ENCODE measurements around the gene PLCB3. TPM values are rescaled to one million over a fixed set of nuclear protein-coding genes. Genes with fewer than 3 reads are reported as not detected.

PLCB3 gene
- total RNA-seq, 2 donors from 2014 or later, result 86.9 to 108 TPM

GRCh38 chr11:64263021-64263946 is 12.0 kb downstream of the PLCB3 start:
- DNase-seq, result no peak
- no peak overlapping the region for H3K4me3 ChIP-seq
- intact Hi-C loops (cut with DNase I), result no loop called here
- TF ChIP-seq CTCF (IDR thresholded peaks at IDR 0.05), result no peak
- H3K36me3 ChIP-seq, result peaks cover 31% of the 10 kb centered on the region
- H3K9me3 ChIP-seq, result no peaks in the 10 kb centered on the region
- no peak overlapping the region for H3K27ac ChIP-seq
- H3K27me3 ChIP-seq, result no peaks in the 10 kb centered on the region
- H3K9ac ChIP-seq (ENCODE audit: low read depth in 2 of 2, low read length in 2 of 2), result no peak overlapping the region
- H3K4me1 ChIP-seq, result peaks cover 9% of the 10 kb centered on the region

GRCh38 chr11:64263947-64264317 is 12.6 kb downstream of the PLCB3 start:
- Histone ChIP-seq H3K27me3 (no peaks in the 10 kb centered on the region), H3K4me1 (peaks cover 15% of the 10 kb centered on the region), H3K9me3 (no peaks in the 10 kb centered on the region), H3K27ac (no peak overlapping the region), H3K36me3 (peaks cover 27% of the 10 kb centered on the region), H3K9ac (ENCODE audit: low read depth in 2 of 2, low read length in 2 of 2) (no peak overlapping the region), H3K4me3 (no peak overlapping the region)
- intact Hi-C loops (cut with DNase I), result no loop called here
- no peak for DNase-seq
- no peak for TF ChIP-seq CTCF (IDR thresholded peaks at IDR 0.05)

GRCh38 chr11:64264371-64264852 is 13.1 kb downstream of the PLCB3 start:
- intact Hi-C loops (cut with DNase I), result no loop called here
- no peak overlapping the region for H3K9ac ChIP-seq (ENCODE audit: low read depth in 2 of 2, low read length in 2 of 2)
- H3K36me3 ChIP-seq, result peaks cover 22% of the 10 kb centered on the region
- H3K27ac ChIP-seq, result no peak overlapping the region
- no peaks in the 10 kb centered on the region for H3K27me3 ChIP-seq
- no peak overlapping the region for H3K4me3 ChIP-seq
- H3K9me3 ChIP-seq, result no peaks in the 10 kb centered on the region
- no peak for TF ChIP-seq CTCF (IDR thresholded peaks at IDR 0.05)
- peaks cover 16% of the 10 kb centered on the region for H3K4me1 ChIP-seq
- no peak for DNase-seq

GRCh38 chr11:64265176-64266160 is 14.1 kb downstream of the PLCB3 start:
- Histone ChIP-seq H3K9me3 (no peaks in the 10 kb centered on the region), H3K4me3 (no peak overlapping the region), H3K27me3 (no peaks in the 10 kb centered on the region), H3K4me1 (peaks cover 16% of the 10 kb centered on the region), H3K36me3 (peaks cover 22% of the 10 kb centered on the region), H3K9ac (ENCODE audit: low read depth in 2 of 2, low read length in 2 of 2) (peak overlapping the region in 1 of 2 donors; percentile 29), H3K27ac (no peak overlapping the region)
- intact Hi-C loops (cut with DNase I), result no loop called here
- TF ChIP-seq CTCF (IDR thresholded peaks at IDR 0.05), result no peak
- no peak for DNase-seq

- no peaks in the 10 kb centered on the region for H3K27me3 ChIP-seq
- H3K27ac ChIP-seq, result no peak overlapping the region
- intact Hi-C loops (cut with DNase I), result no loop called here
- H3K36me3 ChIP-seq, result peaks cover 22% of the 10 kb centered on the region
- H3K9me3 ChIP-seq, result no peaks in the 10 kb centered on the region
- no peak for DNase-seq
- no peak for TF ChIP-seq CTCF (IDR thresholded peaks at IDR 0.05)
- H3K9ac ChIP-seq (ENCODE audit: low read depth in 2 of 2, low read length in 2 of 2), result peak overlapping the region in 1 of 2 donors; percentile 29
- H3K4me1 ChIP-seq, result peaks cover 16% of the 10 kb centered on the region
- H3K4me3 ChIP-seq, result no peak overlapping the region
Measured at GRCh38 chr11:64266339-64266738, 15.0 kb downstream of the PLCB3 start.
